Colonic mucosa (tissue), 4 donors: Measurements from ENCODE around the gene OR10A4. TPM values are rescaled to one million over a fixed set of nuclear protein-coding genes. Genes with fewer than 3 reads are reported as not detected.
A peak's percentile ranks its signal among the peaks of the same experiment; 100 is the strongest.

Experiments
- DNase-seq: peaks from one replicate; pipeline ENCODE4 v3.0.0-alpha.2; 2020
- H3K27ac ChIP-seq: fragments of 200-600 bp; one replicate; pipeline ENCODE4 v1.8.0; 2021
- H3K27me3 ChIP-seq: fragments of 200-600 bp; one replicate; pipeline ENCODE4 v1.8.0; 2021
- H3K36me3 ChIP-seq: fragments of 200-600 bp; one replicate; pipeline ENCODE4 v1.8.0; 2021
- H3K4me1 ChIP-seq: fragments of 200-600 bp; one replicate; pipeline ENCODE4 v1.8.0; 2021; ENCODE audit warnings: mild to moderate bottlenecking
- H3K4me3 ChIP-seq: fragments of 200-600 bp; one replicate; pipeline ENCODE4 v1.8.0; 2021
- H3K9ac ChIP-seq, 2 donors: one replicate each; pipeline ENCODE4 v1.7.0; 2013; ENCODE audit warnings: control low read depth in 2 of 2, low read depth in 2 of 2, low read length in 2 of 2
- H3K9me3 ChIP-seq: fragments of 200-600 bp; one replicate; pipeline ENCODE4 v1.8.0; 2021
- intact Hi-C: fragments of 100-400 bp; cut with DNase I; formaldehyde crosslinking; loops from one replicate; pipeline ENCODE4 v1.14.1; 2022
- total RNA-seq, 2 donors: library from RNA; stranded (reverse); fragmentation: NEBNext Ultra II Directional in 1 of 2; extraction: Animal tissue kit (Norgen Biotek cat#: 25700) in 1 of 2; gene quantifications; one replicate each; pipeline ENCODE4 v1.2.1, GENCODE V29; 2021
- TF ChIP-seq, protein P1 (sequence below): fragments of 200-600 bp; IDR thresholded peaks from one replicate; pipeline ENCODE4 v1.8.0; 2022; ENCODE audit warnings: antibody characterized with exemption, mild to moderate bottlenecking
- donor health status: healthy.
- donor health status: DM: no; HTN: no; CAD: no.
- donor health status: DM: no; HTN: no; CAD: no.

OR10A4 gene
- total RNA-seq, 2 donors from 2014 or later: not detected

DNA sequence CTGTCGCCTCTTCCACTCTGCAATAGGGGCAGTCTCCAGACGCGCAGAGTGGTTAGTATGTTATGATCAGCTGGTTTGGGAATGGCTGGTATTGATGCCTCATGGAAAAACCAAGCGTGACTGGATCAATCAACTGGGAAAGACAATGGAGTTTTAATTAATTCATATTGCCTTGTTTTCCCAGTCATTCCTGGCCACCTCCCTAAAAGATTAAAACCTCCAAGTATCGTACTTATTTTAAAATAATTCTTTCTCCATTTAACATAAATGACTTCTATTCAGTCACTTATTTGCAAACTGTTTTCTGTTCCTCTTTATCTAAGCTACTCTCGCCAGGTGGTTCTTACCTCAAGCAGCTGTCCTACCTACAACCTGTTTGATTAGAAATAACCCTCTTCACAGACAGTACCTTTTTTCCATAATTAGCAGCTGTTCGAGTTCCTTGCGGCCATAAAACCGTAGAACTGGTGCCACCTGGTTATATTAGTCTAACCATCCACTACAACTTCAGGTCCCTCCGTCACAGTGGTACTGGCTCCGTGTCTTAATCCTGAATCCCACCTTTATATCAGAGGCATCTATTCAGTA lies 50.7 kb downstream of the OR10A4 start:
- Histone ChIP-seq H3K27me3 (no peaks in the 10 kb centered on the region), H3K27ac (peak overlapping the region; percentile 67), H3K4me3 (peak overlapping the region; percentile 63), H3K4me1 (no peaks in the 10 kb centered on the region), H3K9ac (peak overlapping the region; percentile 80 to 85), H3K9me3 (no peaks in the 10 kb centered on the region), H3K36me3 (no peaks in the 10 kb centered on the region)
- TF ChIP-seq, protein P1, sequence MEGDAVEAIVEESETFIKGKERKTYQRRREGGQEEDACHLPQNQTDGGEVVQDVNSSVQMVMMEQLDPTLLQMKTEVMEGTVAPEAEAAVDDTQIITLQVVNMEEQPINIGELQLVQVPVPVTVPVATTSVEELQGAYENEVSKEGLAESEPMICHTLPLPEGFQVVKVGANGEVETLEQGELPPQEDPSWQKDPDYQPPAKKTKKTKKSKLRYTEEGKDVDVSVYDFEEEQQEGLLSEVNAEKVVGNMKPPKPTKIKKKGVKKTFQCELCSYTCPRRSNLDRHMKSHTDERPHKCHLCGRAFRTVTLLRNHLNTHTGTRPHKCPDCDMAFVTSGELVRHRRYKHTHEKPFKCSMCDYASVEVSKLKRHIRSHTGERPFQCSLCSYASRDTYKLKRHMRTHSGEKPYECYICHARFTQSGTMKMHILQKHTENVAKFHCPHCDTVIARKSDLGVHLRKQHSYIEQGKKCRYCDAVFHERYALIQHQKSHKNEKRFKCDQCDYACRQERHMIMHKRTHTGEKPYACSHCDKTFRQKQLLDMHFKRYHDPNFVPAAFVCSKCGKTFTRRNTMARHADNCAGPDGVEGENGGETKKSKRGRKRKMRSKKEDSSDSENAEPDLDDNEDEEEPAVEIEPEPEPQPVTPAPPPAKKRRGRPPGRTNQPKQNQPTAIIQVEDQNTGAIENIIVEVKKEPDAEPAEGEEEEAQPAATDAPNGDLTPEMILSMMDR: no peak
- intact Hi-C loops: no loop called here
- peak; percentile 23 for DNase-seq

Other genes starting within 250 kb of the OR10A4 start
- 1 to 10 TPM; 4.7 to 8.3 TPM for gene DCHS1, start 220.8 kb upstream of the OR10A4 start, total RNA-seq
- gene MRPL17, start 193.3 kb upstream of the OR10A4 start, total RNA-seq: 10 to 100 TPM; 34.6 to 75.1 TPM
- under 1 TPM in 1 of 2 donors, not detected in 1; 0.47 TPM for gene OR2AG2, start 104.6 kb upstream of the OR10A4 start, total RNA-seq
- gene OR2AG1, start 93.6 kb upstream of the OR10A4 start, total RNA-seq: not detected
- under 1 TPM in 1 of 2 donors, not detected in 1; 0.59 TPM for gene OR6A2, start 76.9 kb upstream of the OR10A4 start, total RNA-seq
- not detected for gene OR10A5, start 30.9 kb upstream of the OR10A4 start, total RNA-seq
- not detected for gene OR10A2, start 13.6 kb upstream of the OR10A4 start, total RNA-seq
- gene OR2D2, start 15.9 kb downstream of the OR10A4 start, total RNA-seq: under 1 TPM in 1 of 2 donors, not detected in 1; 0.40 TPM
- not detected for gene OR2D3, start 44.4 kb downstream of the OR10A4 start, total RNA-seq
- gene ZNF215, start 49.8 kb downstream of the OR10A4 start, total RNA-seq: 1 to 10 TPM; 3.6 to 7.3 TPM
- gene ZNF214, start 143.7 kb downstream of the OR10A4 start, total RNA-seq: 1 to 10 TPM; 1.9 to 2.6 TPM
- gene NLRP14, start 143.9 kb downstream of the OR10A4 start, total RNA-seq: under 1 TPM in 1 of 2 donors, not detected in 1; 0.10 TPM
- gene RBMXL2, start 212.4 kb downstream of the OR10A4 start, total RNA-seq: not detected